Mesendoderm (in vitro differentiated cells): ENCODE data around the gene ZNF514.
"Not testable (repeated sequence)": the region's sequence is repeated elsewhere in the genome, so short reads cannot be mapped to it uniquely, and the experiment has no call there.

Experiments
- DNase-seq: peaks from one replicate; pipeline ENCODE4 v3.0.0; 2013
- H2AK5ac ChIP-seq: 2 replicates; pipeline ENCODE4 v1.6.1; 2013; ENCODE audit warnings: low read length, inconsistent platforms
- H2BK120ac ChIP-seq: 2 replicates; pipeline ENCODE4 v1.6.1; 2013; ENCODE audit warnings: low read depth, mild to moderate bottlenecking, low read length, moderate library complexity, mixed read lengths
- H2BK15ac ChIP-seq: replicated peaks from 2 replicates; pipeline ENCODE4 v1.6.1; 2013; ENCODE audit warnings: low read depth, mild to moderate bottlenecking, moderate library complexity
- H2BK5ac ChIP-seq: 2 replicates; pipeline ENCODE4 v1.6.1; 2013; ENCODE audit warnings: low read length, inconsistent platforms
- H3K18ac ChIP-seq: 2 replicates; pipeline ENCODE4 v1.6.1; 2013; ENCODE audit warnings: mild to moderate bottlenecking, low read length, mixed read lengths
- H3K23ac ChIP-seq: one replicate; pipeline ENCODE4 v1.6.1; 2013; ENCODE audit warnings: low read length
- H3K27ac ChIP-seq: 2 replicates; pipeline ENCODE4 v1.5.1; 2013; ENCODE audit warnings: low read depth, mild to moderate bottlenecking, inconsistent platforms, low read length, moderate library complexity
- H3K27me3 ChIP-seq: 2 replicates; pipeline ENCODE4 v1.6.1; 2013; ENCODE audit warnings: low read length, control low read depth, mild to moderate bottlenecking, inconsistent platforms; ENCODE audit not compliant: insufficient read depth, poor library complexity
- H3K36me3 ChIP-seq: 2 replicates; pipeline ENCODE4 v1.6.1; 2013; ENCODE audit warnings: low read length, inconsistent platforms; ENCODE audit not compliant: control insufficient read depth, insufficient read depth
- H3K4ac ChIP-seq: one replicate; pipeline ENCODE4 v1.6.1; 2013; ENCODE audit warnings: low read depth, mild to moderate bottlenecking, low read length, moderate library complexity
- H3K4me1 ChIP-seq: 2 replicates; pipeline ENCODE4 v1.6.1; 2013; ENCODE audit warnings: low read depth, low read length, inconsistent platforms; ENCODE audit not compliant: control insufficient read depth
- H3K4me2 ChIP-seq: 2 replicates; pipeline ENCODE4 v1.6.1; 2013; ENCODE audit warnings: low read length
- H3K4me3 ChIP-seq: 2 replicates; pipeline ENCODE4 v1.5.1; 2013; ENCODE audit warnings: mild to moderate bottlenecking, low read length
- H3K56ac ChIP-seq: one replicate; pipeline ENCODE4 v1.6.1; 2013; ENCODE audit warnings: low read length
- H3K79me1 ChIP-seq: 2 replicates; pipeline ENCODE4 v1.6.1; 2013; ENCODE audit warnings: low read length, inconsistent platforms
- H3K79me2 ChIP-seq: 2 replicates; pipeline ENCODE4 v1.6.1; 2013; ENCODE audit warnings: mild to moderate bottlenecking, low read length; ENCODE audit not compliant: control insufficient read depth, insufficient read depth
- H3K9ac ChIP-seq: 2 replicates; pipeline ENCODE4 v1.6.1; 2013; ENCODE audit warnings: low read length, inconsistent platforms
- H4K5ac ChIP-seq: one replicate; pipeline ENCODE4 v1.6.1; 2013; ENCODE audit warnings: low read length
- H4K8ac ChIP-seq: one replicate; pipeline ENCODE4 v1.6.1; 2013; ENCODE audit warnings: low read depth, mild to moderate bottlenecking, control low read depth, low read length, moderate library complexity
- WGBS: extraction: QIAGEN DNeasy Blood & Tissue Kit; methylation state at CpG from one replicate; pipeline ENCODE4 v1.1.7; 2013; ENCODE audit warnings: low lambda C conversion rate, missing lambda C conversion rate; ENCODE audit not compliant: insufficient coverage; ENCODE audit errors: extremely low coverage; 5-methylcytosine and 5-hydroxymethylcytosine counted together

The ZNF514 gene

DNA sequence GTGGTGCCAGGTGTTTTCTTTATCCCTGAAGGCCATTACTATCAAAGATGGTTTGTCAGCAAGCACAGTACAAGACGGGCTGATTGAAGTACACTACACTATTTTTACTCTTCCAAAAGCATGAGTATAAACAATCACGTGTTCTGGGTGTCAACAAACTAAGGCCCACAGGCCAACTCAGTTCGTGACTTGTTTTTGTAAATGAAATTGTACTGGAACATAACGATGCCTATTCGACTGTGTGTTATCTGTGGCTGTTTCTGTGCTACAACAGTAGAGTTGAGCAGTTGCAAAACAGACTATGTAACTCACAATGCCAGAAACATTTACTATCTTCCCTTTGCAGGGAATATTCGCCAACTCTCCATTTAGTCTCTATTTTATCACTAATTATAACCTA lies 50.4 kb downstream of the ZNF514 start:
- no peak overlapping the region for H3K9ac ChIP-seq
- H2BK15ac ChIP-seq: no peak overlapping the region
- no peak overlapping the region for H3K4me3 ChIP-seq
- no peak for DNase-seq
- H3K23ac ChIP-seq: no peak overlapping the region
- no peaks in the 10 kb centered on the region for H3K79me1 ChIP-seq
- no peak overlapping the region for H3K27ac ChIP-seq
- H3K4me2 ChIP-seq: no peak overlapping the region
- no peak overlapping the region for H4K8ac ChIP-seq
- H4K5ac ChIP-seq: no peak overlapping the region
- H3K18ac ChIP-seq: no peak overlapping the region
- no peaks in the 10 kb centered on the region for H3K27me3 ChIP-seq
- no peak overlapping the region for H3K56ac ChIP-seq
- H2BK5ac ChIP-seq: no peak overlapping the region
- H3K4me1 ChIP-seq: no peaks in the 10 kb centered on the region
- H2AK5ac ChIP-seq: no peak overlapping the region
- peaks cover 11% of the 10 kb centered on the region for H3K36me3 ChIP-seq
- no peaks in the 10 kb centered on the region for H3K79me2 ChIP-seq
- H3K4ac ChIP-seq: no peak overlapping the region
- WGBS: no CpG with 5 or more reads among the region's 6 CpGs
- no peak overlapping the region for H2BK120ac ChIP-seq

DNA sequence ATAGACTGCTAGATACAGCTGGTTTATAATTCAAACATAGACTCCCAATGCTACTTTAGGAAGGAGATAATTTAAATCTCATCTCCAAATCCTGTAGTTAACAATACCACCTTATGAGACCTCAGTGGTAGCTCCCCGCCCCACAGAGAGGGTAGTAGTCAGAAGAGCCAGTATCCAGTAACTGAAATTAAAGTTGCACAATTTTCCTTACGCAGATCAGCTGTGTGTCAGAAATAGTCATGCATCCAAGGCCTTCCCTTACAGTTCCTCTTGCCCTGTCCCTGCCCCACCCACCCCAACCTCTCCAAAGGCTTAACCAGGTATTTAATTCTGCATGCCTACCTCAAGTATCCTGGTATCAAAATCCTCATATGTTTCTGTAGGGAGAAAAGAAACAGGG lies 53.6 kb downstream of the ZNF514 start:
- DNase-seq: no peak
- H3K4me1 ChIP-seq: no peaks in the 10 kb centered on the region
- H4K8ac ChIP-seq: no peak overlapping the region
- no peaks in the 10 kb centered on the region for H3K79me1 ChIP-seq
- no CpG with 5 or more reads among the region's 2 CpGs for WGBS
- no peaks in the 10 kb centered on the region for H3K79me2 ChIP-seq
- H3K27me3 ChIP-seq: no peaks in the 10 kb centered on the region
- H3K4me2 ChIP-seq: no peak overlapping the region
- H3K4me3 ChIP-seq: no peak overlapping the region
- no peak overlapping the region for H2BK15ac ChIP-seq
- no peak overlapping the region for H3K23ac ChIP-seq
- H2BK5ac ChIP-seq: no peak overlapping the region
- H2AK5ac ChIP-seq: no peak overlapping the region
- H3K9ac ChIP-seq: no peak overlapping the region
- H3K27ac ChIP-seq: no peak overlapping the region
- no peak overlapping the region for H3K18ac ChIP-seq
- H3K36me3 ChIP-seq: peaks cover 11% of the 10 kb centered on the region
- H2BK120ac ChIP-seq: no peak overlapping the region
- H4K5ac ChIP-seq: no peak overlapping the region
- H3K56ac ChIP-seq: no peak overlapping the region
- no peak overlapping the region for H3K4ac ChIP-seq

DNA sequence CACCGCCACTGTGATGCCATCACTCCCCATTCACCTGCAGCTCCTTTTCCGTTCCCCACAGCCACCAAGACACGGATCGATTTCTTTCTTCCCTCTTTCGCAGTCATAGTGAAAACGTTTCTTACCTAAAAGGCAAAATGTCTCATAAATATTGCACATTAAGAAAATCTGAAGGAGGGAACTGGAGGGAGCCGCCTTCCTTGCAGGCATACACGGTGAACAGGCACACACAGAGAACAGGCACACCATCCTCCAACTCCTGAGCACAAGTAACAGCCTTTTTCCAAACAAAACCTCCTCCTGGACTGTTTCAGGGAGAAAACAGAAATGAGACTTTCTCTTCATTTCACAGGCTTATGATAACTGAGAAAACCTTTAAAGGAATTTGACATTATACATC lies 55.0 kb downstream of the ZNF514 start:
- no peak overlapping the region for H3K4ac ChIP-seq
- H2BK5ac ChIP-seq: no peak overlapping the region
- H3K18ac ChIP-seq: no peak overlapping the region
- H3K9ac ChIP-seq: no peak overlapping the region
- H3K79me2 ChIP-seq: no peaks in the 10 kb centered on the region
- no peak overlapping the region for H3K23ac ChIP-seq
- no peak overlapping the region for H4K5ac ChIP-seq
- H2BK15ac ChIP-seq: no peak overlapping the region
- DNase-seq: no peak
- no CpG with 5 or more reads among the region's 8 CpGs for WGBS
- no peak overlapping the region for H3K27ac ChIP-seq
- H2BK120ac ChIP-seq: no peak overlapping the region
- no peak overlapping the region for H3K4me3 ChIP-seq
- H3K27me3 ChIP-seq: no peaks in the 10 kb centered on the region
- no peak overlapping the region for H4K8ac ChIP-seq
- no peaks in the 10 kb centered on the region for H3K79me1 ChIP-seq
- no peak overlapping the region for H3K4me2 ChIP-seq
- H2AK5ac ChIP-seq: no peak overlapping the region
- H3K56ac ChIP-seq: no peak overlapping the region
- H3K4me1 ChIP-seq: no peaks in the 10 kb centered on the region
- H3K36me3 ChIP-seq: peaks cover 14% of the 10 kb centered on the region

DNA sequence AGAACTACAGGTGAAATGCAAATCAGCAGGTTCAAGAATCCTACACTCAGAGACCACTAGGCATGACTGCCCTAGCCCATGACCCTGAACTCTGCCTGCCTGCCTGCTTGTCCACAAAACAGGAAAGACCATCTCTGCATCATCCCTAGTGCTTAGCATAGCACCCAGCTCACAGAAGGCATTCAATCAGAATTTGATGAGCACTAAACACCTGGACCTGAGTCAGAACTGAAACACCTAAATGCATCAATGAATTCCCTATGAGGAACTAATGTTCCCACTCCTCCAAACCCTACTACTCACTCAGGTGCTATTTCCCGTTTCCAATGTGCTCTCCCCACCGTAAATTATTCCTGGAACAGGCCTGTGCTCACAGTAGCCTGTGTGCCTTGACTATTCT lies 59.7 kb downstream of the ZNF514 start:
- H4K5ac ChIP-seq: no peak overlapping the region
- H2AK5ac ChIP-seq: no peak overlapping the region
- no peak overlapping the region for H3K4ac ChIP-seq
- H3K23ac ChIP-seq: no peak overlapping the region
- H3K4me2 ChIP-seq: no peak overlapping the region
- peaks cover 7% of the 10 kb centered on the region for H3K36me3 ChIP-seq
- no CpG with 5 or more reads among the region's 2 CpGs for WGBS
- no peak overlapping the region for H3K27ac ChIP-seq
- no peak overlapping the region for H2BK15ac ChIP-seq
- no peaks in the 10 kb centered on the region for H3K4me1 ChIP-seq
- H3K56ac ChIP-seq: no peak overlapping the region
- H3K9ac ChIP-seq: no peak overlapping the region
- DNase-seq: no peak
- H3K79me1 ChIP-seq: no peaks in the 10 kb centered on the region
- no peak overlapping the region for H2BK120ac ChIP-seq
- H3K4me3 ChIP-seq: no peak overlapping the region
- no peak overlapping the region for H2BK5ac ChIP-seq
- no peaks in the 10 kb centered on the region for H3K27me3 ChIP-seq
- H4K8ac ChIP-seq: no peak overlapping the region
- no peak overlapping the region for H3K18ac ChIP-seq
- no peaks in the 10 kb centered on the region for H3K79me2 ChIP-seq

DNA sequence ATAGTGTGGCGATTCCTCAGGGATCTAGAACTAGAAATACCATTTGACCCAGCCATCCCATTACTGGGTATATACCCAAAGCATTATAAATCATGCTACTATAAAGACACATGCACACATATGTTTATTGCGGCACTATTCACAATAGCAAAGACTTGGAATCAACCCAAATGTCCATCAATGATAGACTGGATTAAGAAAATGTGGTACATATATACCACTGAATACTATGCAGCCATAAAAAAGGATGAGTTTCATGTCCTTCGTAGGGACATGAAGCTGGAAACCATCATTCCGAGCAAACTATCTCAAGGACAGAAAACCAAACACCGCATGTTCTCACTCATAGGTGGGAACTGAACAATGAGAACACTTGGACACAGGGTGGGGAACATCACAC lies 61.4 kb downstream of the ZNF514 start:
- not testable (repeated sequence) for H2AK5ac ChIP-seq, H4K8ac ChIP-seq, H3K79me2 ChIP-seq, H3K4ac ChIP-seq, H3K56ac ChIP-seq, H3K18ac ChIP-seq, H4K5ac ChIP-seq, H2BK5ac ChIP-seq, H3K4me1 ChIP-seq, H2BK120ac ChIP-seq, H3K9ac ChIP-seq, H3K4me2 ChIP-seq, DNase-seq, H3K4me3 ChIP-seq, H3K27me3 ChIP-seq, H3K27ac ChIP-seq, H2BK15ac ChIP-seq, H3K23ac ChIP-seq, H3K79me1 ChIP-seq, H3K36me3 ChIP-seq
- no CpG with 5 or more reads among the region's 5 CpGs for WGBS
